NCI-H524 treated with DMSO at 0.1 percent for 48 hours (cell line): ENCODE measurements around the gene MYH14.
"Not testable (repeated sequence)": the region's sequence is repeated elsewhere in the genome, so short reads cannot be mapped to it uniquely, and the experiment has no call there.

ENCODE experiments used
- DNase-seq: peaks from one replicate; lab custom pipeline; 2025; lab: John Stamatoyannopoulos, UW

The MYH14 gene

GRCh38 chr19:50333235-50333736 is 129.9 kb downstream of the MYH14 start:
- DNase-seq: no peak

GRCh38 chr19:50333737-50334617 is 130.6 kb downstream of the MYH14 start:
- no peak for DNase-seq

GRCh38 chr19:50334741-50335421 is 131.5 kb downstream of the MYH14 start:
- no peak for DNase-seq

GRCh38 chr19:50337031-50337430 is 133.6 kb downstream of the MYH14 start:
- not testable (repeated sequence) for DNase-seq

- DNase-seq: no peak
These were observed 136.9 kb downstream of the MYH14 start for GRCh38 chr19:50340331-50340730.

GRCh38 chr19:50341091-50341564 is 137.7 kb downstream of the MYH14 start:
- no peak for DNase-seq

GRCh38 chr19:50344661-50345318 is 141.4 kb downstream of the MYH14 start:
- no peak for DNase-seq

- not testable (repeated sequence) for DNase-seq
These were observed 143.7 kb downstream of the MYH14 start for GRCh38 chr19:50347089-50347581.

- DNase-seq: no peak
These were observed 146.0 kb downstream of the MYH14 start for GRCh38 chr19:50349277-50350057.

GRCh38 chr19:50352242-50352641 is 148.8 kb downstream of the MYH14 start:
- DNase-seq: no peak

- not testable (repeated sequence) for DNase-seq
These were observed 150.1 kb downstream of the MYH14 start for GRCh38 chr19:50353487-50353880.

- DNase-seq: no peak
These were observed 153.3 kb downstream of the MYH14 start for GRCh38 chr19:50356691-50357177.

GRCh38 chr19:50357178-50358100 is 154.0 kb downstream of the MYH14 start:
- DNase-seq: no peak

GRCh38 chr19:50358483-50359327 is 155.3 kb downstream of the MYH14 start:
- no peak for DNase-seq

GRCh38 chr19:50359328-50359818 is 156.0 kb downstream of the MYH14 start:
- DNase-seq: no peak
